ENCODE measurements around the gene FBL.

Gene FBL

GRCh38 chr19:39832341-39833083 lies 13.7 kb downstream of the FBL start:
- H3K4me3 ChIP-seq (ENCODE audit: low read depth, low read length): peak overlapping the region; percentile 90
- ChIA-PET POLR2A (no interaction called here), CTCF (interaction anchor here (1.2 to 2.1 kb wide), 2 partner anchors 10 to 11 kb away, joined by 3 to 40 read pairs; no protein-coding TSS in a partner anchor)
- no peak for DNase-seq (ENCODE audit: low read depth, low spot score)
- TF ChIP-seq CTCF (IDR thresholded peaks at IDR 0.05; ENCODE audit: insufficient read depth, low read length, missing control alignments): no peak

- ChIA-PET CTCF (interaction anchor here (4.8 kb wide), 1 partner anchor 12 kb away, joined by 40 read pairs; the partner anchor contains the start of gene FBL), POLR2A (no interaction called here)
- no peak for TF ChIP-seq CTCF (IDR thresholded peaks at IDR 0.05; ENCODE audit: insufficient read depth, low read length, missing control alignments)
- no peak overlapping the region for H3K4me3 ChIP-seq (ENCODE audit: low read depth, low read length)
- DNase-seq (ENCODE audit: low read depth, low spot score): no peak
Measured at GRCh38 chr19:39831679-39832078, 14.5 kb downstream of the FBL start.

- no peak for TF ChIP-seq CTCF (IDR thresholded peaks at IDR 0.05; ENCODE audit: insufficient read depth, low read length, missing control alignments)
- ChIA-PET CTCF (interaction anchor here (4.8 kb wide), 1 partner anchor 12 kb away, joined by 40 read pairs; the partner anchor contains the start of gene FBL), POLR2A (no interaction called here)
- DNase-seq (ENCODE audit: low read depth, low spot score): no peak
- H3K4me3 ChIP-seq (ENCODE audit: low read depth, low read length): no peak overlapping the region
Measured at GRCh38 chr19:39830847-39831246, 15.3 kb downstream of the FBL start.

- DNase-seq (ENCODE audit: low read depth, low spot score): no peak
- CTCF ChIA-PET: interaction anchor here (4.8 kb wide), 1 partner anchor 13 kb away, joined by 40 read pairs; the partner anchor contains the start of gene FBL
- no peak for TF ChIP-seq CTCF (IDR thresholded peaks at IDR 0.05; ENCODE audit: insufficient read depth, low read length, missing control alignments)
- no peak overlapping the region for H3K4me3 ChIP-seq (ENCODE audit: low read depth, low read length)
- POLR2A ChIA-PET: no interaction called here
Measured at GRCh38 chr19:39830406-39830805, 15.8 kb downstream of the FBL start.

- TF ChIP-seq CTCF (IDR thresholded peaks at IDR 0.05; ENCODE audit: insufficient read depth, low read length, missing control alignments): no peak
- H3K4me3 ChIP-seq (ENCODE audit: low read depth, low read length): no peak overlapping the region
- POLR2A ChIA-PET: no interaction called here
- no peak for DNase-seq (ENCODE audit: low read depth, low spot score)
- CTCF ChIA-PET: interaction anchor here (1.5 to 4.8 kb wide), 2 partner anchors 13 to 37 kb away, joined by 5 to 40 read pairs; partner anchors contain the start of gene FBL
Measured at GRCh38 chr19:39829702-39830275, 16.4 kb downstream of the FBL start.

GRCh38 chr19:39828654-39829032 lies 17.5 kb downstream of the FBL start:
- DNase-seq (ENCODE audit: low read depth, low spot score): no peak
- ChIA-PET CTCF (interaction anchor here (1.5 to 4.8 kb wide), 2 partner anchors 15 to 36 kb away, joined by 5 to 40 read pairs; partner anchors contain the start of gene FBL), POLR2A (interaction anchor here (0.7 kb wide), 1 partner anchor 142 kb away, joined by 3 read pairs; the partner anchor contains the start of gene PSMC4)
- no peak for TF ChIP-seq CTCF (IDR thresholded peaks at IDR 0.05; ENCODE audit: insufficient read depth, low read length, missing control alignments)
- no peak overlapping the region for H3K4me3 ChIP-seq (ENCODE audit: low read depth, low read length)
